ENCODE results near the gene ABCB4.

Gene ABCB4

GRCh38 chr7:87499494-87499893 lies 24.0 kb upstream of the ABCB4 start:
- Mint-ChIP-seq H3K9me3 (no peaks in the 10 kb centered on the region), H3K27ac (no peak overlapping the region), H3K27me3 (no peaks in the 10 kb centered on the region), H3K36me3 (ENCODE audit: insufficient read depth) (peaks cover 12% of the 10 kb centered on the region), H3K4me3 (no peak overlapping the region), H3K4me1 (ENCODE audit: low read depth in 2 of 2) (no peaks in the 10 kb centered on the region)
- DNase-seq, result no peak
- ATAC-seq (replicated peaks), result no peak

DNA sequence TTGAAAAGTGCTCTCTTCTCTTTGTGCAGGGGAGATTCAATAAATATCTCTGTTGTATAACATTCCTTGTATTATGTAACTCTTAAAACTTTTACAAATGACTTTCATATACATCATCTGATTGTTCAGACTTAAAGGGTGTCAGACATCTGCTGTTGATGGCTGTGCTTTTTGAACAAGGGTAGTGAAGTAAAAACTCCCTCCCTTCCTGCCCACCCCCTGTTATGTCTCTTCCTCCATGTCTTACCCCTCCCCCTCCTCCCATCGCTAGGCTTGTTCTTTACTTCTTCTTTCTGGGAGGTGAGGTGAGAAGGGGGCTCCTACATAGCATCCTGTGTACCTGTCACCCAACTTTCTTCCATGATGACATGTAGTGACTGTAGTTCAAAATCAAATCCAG lies 23.4 kb upstream of the ABCB4 start:
- Mint-ChIP-seq H3K4me1 (ENCODE audit: low read depth in 2 of 2) (no peaks in the 10 kb centered on the region), H3K9me3 (no peaks in the 10 kb centered on the region), H3K4me3 (no peak overlapping the region), H3K27ac (no peak overlapping the region), H3K27me3 (no peaks in the 10 kb centered on the region), H3K36me3 (ENCODE audit: insufficient read depth) (peaks cover 6% of the 10 kb centered on the region)
- DNase-seq, result no peak
- ATAC-seq (replicated peaks), result peak; percentile 27

- Mint-ChIP-seq H3K36me3 (ENCODE audit: insufficient read depth) (peaks cover 2% of the 10 kb centered on the region), H3K27me3 (no peaks in the 10 kb centered on the region), H3K4me3 (no peak overlapping the region), H3K9me3 (no peaks in the 10 kb centered on the region), H3K4me1 (ENCODE audit: low read depth in 2 of 2) (no peaks in the 10 kb centered on the region), H3K27ac (no peak overlapping the region)
- DNase-seq (no peak), ATAC-seq (replicated peaks) (no peak)
These were observed 22.0 kb upstream of the ABCB4 start for GRCh38 chr7:87497482-87497881.

DNA sequence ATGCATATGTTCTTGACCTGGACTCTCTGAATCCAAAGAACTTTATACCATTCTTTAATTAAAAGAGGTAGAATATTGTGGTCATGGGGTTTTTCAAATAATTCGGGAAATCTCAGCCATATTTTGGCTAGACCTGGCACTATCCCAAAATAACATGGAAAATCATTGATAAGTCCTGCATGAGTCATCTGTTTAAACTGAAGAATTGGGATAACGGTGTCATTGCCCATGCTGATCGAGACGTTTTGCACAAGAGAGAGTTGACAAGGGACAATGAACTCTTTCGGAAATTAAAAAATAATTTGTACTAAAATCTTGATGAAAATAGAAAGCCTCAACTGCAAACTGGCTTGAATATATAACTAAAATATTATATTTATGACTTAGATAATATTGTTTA lies 19.9 kb upstream of the ABCB4 start:
- H3K27ac Mint-ChIP-seq, result no peak overlapping the region
- DNase-seq, result no peak
- peaks cover 2% of the 10 kb centered on the region for H3K36me3 Mint-ChIP-seq (ENCODE audit: insufficient read depth)
- peaks cover 0 to 3% of the 10 kb centered on the region in 2 donors for H3K9me3 Mint-ChIP-seq
- no peak for ATAC-seq (replicated peaks)
- no peaks in the 10 kb centered on the region for H3K4me1 Mint-ChIP-seq (ENCODE audit: low read depth in 2 of 2)
- no peak overlapping the region for H3K4me3 Mint-ChIP-seq
- peaks cover 0 to 5% of the 10 kb centered on the region in 2 donors for H3K27me3 Mint-ChIP-seq

GRCh38 chr7:87494454-87494853 lies 19.0 kb upstream of the ABCB4 start:
- Mint-ChIP-seq H3K27me3 (peaks cover 0 to 5% of the 10 kb centered on the region in 2 donors), H3K9me3 (peaks cover 0 to 3% of the 10 kb centered on the region in 2 donors), H3K27ac (no peak overlapping the region), H3K4me1 (ENCODE audit: low read depth in 2 of 2) (no peaks in the 10 kb centered on the region), H3K36me3 (ENCODE audit: insufficient read depth) (no peaks in the 10 kb centered on the region), H3K4me3 (no peak overlapping the region)
- ATAC-seq (replicated peaks) (no peak), DNase-seq (no peak)

DNA sequence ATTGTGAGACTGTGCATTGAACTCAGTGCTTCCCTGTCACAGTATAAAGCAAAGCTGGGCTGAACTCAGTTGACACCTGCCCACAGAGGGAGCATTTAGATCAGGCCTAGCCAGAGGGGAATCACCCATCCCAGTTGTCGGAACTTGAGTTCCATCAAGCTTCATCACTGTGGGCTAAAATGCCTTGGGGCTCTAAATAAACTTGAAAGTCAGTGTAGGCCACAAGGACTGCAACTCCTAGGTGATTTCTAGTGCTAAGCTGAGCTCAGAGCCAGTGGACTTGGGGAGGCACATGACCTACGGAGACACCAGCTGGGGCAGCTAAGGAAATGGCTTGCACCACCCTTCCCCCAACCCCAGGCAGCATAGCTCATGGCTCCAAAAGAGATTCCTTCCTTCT lies 7.7 kb upstream of the ABCB4 start:
- no peak overlapping the region for H3K27ac Mint-ChIP-seq
- ATAC-seq (replicated peaks) (no peak), DNase-seq (no peak)
- peaks cover 7 to 22% of the 10 kb centered on the region in 2 donors for H3K27me3 Mint-ChIP-seq
- peaks cover 0 to 1% of the 10 kb centered on the region in 2 donors for H3K9me3 Mint-ChIP-seq
- H3K4me3 Mint-ChIP-seq, result no peak overlapping the region
- H3K4me1 Mint-ChIP-seq (ENCODE audit: low read depth in 2 of 2), result no peaks in the 10 kb centered on the region
- no peaks in the 10 kb centered on the region for H3K36me3 Mint-ChIP-seq (ENCODE audit: insufficient read depth)

GRCh38 chr7:87482115-87482514 lies 6.6 kb upstream of the ABCB4 start:
- Mint-ChIP-seq H3K27ac (no peak overlapping the region), H3K27me3 (peaks cover 7 to 24% of the 10 kb centered on the region in 2 donors), H3K36me3 (ENCODE audit: insufficient read depth) (no peaks in the 10 kb centered on the region), H3K4me1 (ENCODE audit: low read depth in 2 of 2) (no peaks in the 10 kb centered on the region), H3K9me3 (peaks cover 0 to 1% of the 10 kb centered on the region in 2 donors), H3K4me3 (no peak overlapping the region)
- ATAC-seq (replicated peaks) (no peak), DNase-seq (no peak)

GRCh38 chr7:87480386-87480785 lies 4.9 kb upstream of the ABCB4 start:
- ATAC-seq (replicated peaks), result no peak
- Mint-ChIP-seq H3K27ac (no peak overlapping the region), H3K4me1 (ENCODE audit: low read depth in 2 of 2) (no peaks in the 10 kb centered on the region), H3K36me3 (ENCODE audit: insufficient read depth) (no peaks in the 10 kb centered on the region), H3K4me3 (no peak overlapping the region), H3K27me3 (peaks cover 7 to 30% of the 10 kb centered on the region in 2 donors), H3K9me3 (peaks cover 0 to 1% of the 10 kb centered on the region in 2 donors)
- no peak for DNase-seq

DNA sequence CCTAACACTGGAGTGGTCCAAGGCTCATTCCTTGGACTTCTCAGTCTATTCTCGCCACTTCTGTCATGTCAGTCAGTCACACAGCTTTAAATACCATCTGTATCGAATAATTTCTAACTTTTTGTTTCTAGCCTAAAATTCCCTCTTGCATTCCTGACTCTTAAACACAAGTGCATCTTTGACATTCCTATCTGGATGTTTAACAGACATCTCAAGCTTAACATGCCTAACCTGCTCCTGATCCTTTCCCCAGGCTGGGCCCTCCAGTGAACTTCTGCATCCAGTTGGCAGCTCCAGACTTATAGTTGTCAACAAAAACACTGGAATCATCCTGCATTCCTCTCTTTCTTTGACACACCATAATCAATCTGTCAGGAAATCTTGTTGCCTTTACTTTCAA lies 4.5 kb upstream of the ABCB4 start:
- H3K9me3 Mint-ChIP-seq, result peaks cover 0 to 1% of the 10 kb centered on the region in 2 donors
- DNase-seq (no peak), ATAC-seq (replicated peaks) (no peak)
- peaks cover 8 to 30% of the 10 kb centered on the region in 2 donors for H3K27me3 Mint-ChIP-seq
- no peaks in the 10 kb centered on the region for H3K4me1 Mint-ChIP-seq (ENCODE audit: low read depth in 2 of 2)
- no peak overlapping the region for H3K4me3 Mint-ChIP-seq
- H3K27ac Mint-ChIP-seq, result no peak overlapping the region
- no peaks in the 10 kb centered on the region for H3K36me3 Mint-ChIP-seq (ENCODE audit: insufficient read depth)

DNA sequence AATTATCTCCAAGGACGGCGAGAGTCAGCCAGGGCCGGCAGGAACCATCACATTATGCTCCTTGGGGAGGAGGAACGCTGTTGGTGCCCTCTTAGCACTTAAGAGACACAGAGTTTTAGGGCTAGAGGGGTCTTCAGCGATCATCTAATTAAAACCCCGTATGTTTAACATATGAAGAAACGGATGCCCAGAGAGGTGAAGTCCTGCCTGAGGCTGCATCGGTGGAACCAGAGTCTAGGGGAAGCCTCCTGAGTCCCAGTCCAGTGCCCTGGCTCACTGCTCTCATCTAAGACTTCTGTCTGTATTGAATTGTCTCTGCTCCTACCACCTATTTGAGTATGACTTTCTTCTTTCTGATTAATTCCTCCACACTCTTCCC lies 688 bp upstream of the ABCB4 start:
- Mint-ChIP-seq H3K9me3 (no peaks in the 10 kb centered on the region), H3K27ac (no peak overlapping the region), H3K4me1 (ENCODE audit: low read depth in 2 of 2) (peaks cover 0 to 4% of the 10 kb centered on the region in 2 donors), H3K36me3 (ENCODE audit: insufficient read depth) (no peaks in the 10 kb centered on the region), H3K4me3 (peak overlapping the region in 1 of 2 donors; percentile 47), H3K27me3 (peaks cover 23 to 31% of the 10 kb centered on the region in 2 donors)
- ATAC-seq (replicated peaks), result no peak
- no peak for DNase-seq

- Mint-ChIP-seq H3K27me3 (peaks cover 23 to 31% of the 10 kb centered on the region in 2 donors), H3K9me3 (no peaks in the 10 kb centered on the region), H3K27ac (no peak overlapping the region), H3K4me3 (peak overlapping the region; percentile 28 to 49), H3K4me1 (ENCODE audit: low read depth in 2 of 2) (peaks cover 0 to 4% of the 10 kb centered on the region in 2 donors), H3K36me3 (ENCODE audit: insufficient read depth) (no peaks in the 10 kb centered on the region)
- DNase-seq, result no peak
- ATAC-seq (replicated peaks), result peak; percentile 56
These were observed 734 bp downstream of the ABCB4 start for GRCh38 chr7:87474533-87475358.

GRCh38 chr7:87473986-87474385 lies 1.5 kb downstream of the ABCB4 start:
- no peaks in the 10 kb centered on the region for H3K36me3 Mint-ChIP-seq (ENCODE audit: insufficient read depth)

GRCh38 chr7:87473192-87473591 lies 2.3 kb downstream of the ABCB4 start:
- no peak overlapping the region for H3K27ac Mint-ChIP-seq
- ATAC-seq (replicated peaks) (no peak), DNase-seq (no peak)
- no peak overlapping the region for H3K4me3 Mint-ChIP-seq
- H3K27me3 Mint-ChIP-seq, result peaks cover 23 to 32% of the 10 kb centered on the region in 2 donors
- H3K4me1 Mint-ChIP-seq (ENCODE audit: low read depth in 2 of 2), result peaks cover 0 to 4% of the 10 kb centered on the region in 2 donors
- H3K36me3 Mint-ChIP-seq (ENCODE audit: insufficient read depth), result no peaks in the 10 kb centered on the region
- H3K9me3 Mint-ChIP-seq, result no peaks in the 10 kb centered on the region

More at GRCh38 chr7:87473986-87474385, 1.5 kb downstream of the ABCB4 start:
- H3K4me3 Mint-ChIP-seq, result no peak overlapping the region
- no peak for ATAC-seq (replicated peaks)
- peaks cover 23 to 31% of the 10 kb centered on the region in 2 donors for H3K27me3 Mint-ChIP-seq
- H3K4me1 Mint-ChIP-seq (ENCODE audit: low read depth in 2 of 2), result peaks cover 0 to 4% of the 10 kb centered on the region in 2 donors
- H3K9me3 Mint-ChIP-seq, result no peaks in the 10 kb centered on the region
- no peak overlapping the region for H3K27ac Mint-ChIP-seq
- DNase-seq, result no peak

GRCh38 chr7:87471473-87471872 lies 4.0 kb downstream of the ABCB4 start:
- H3K4me3 Mint-ChIP-seq, result no peak overlapping the region
- H3K27me3 Mint-ChIP-seq, result peaks cover 33 to 41% of the 10 kb centered on the region in 2 donors
- H3K36me3 Mint-ChIP-seq (ENCODE audit: insufficient read depth), result no peaks in the 10 kb centered on the region
- no peaks in the 10 kb centered on the region for H3K9me3 Mint-ChIP-seq
- DNase-seq, result no peak
- ATAC-seq (replicated peaks), result no peak
- peaks cover 0 to 4% of the 10 kb centered on the region in 2 donors for H3K4me1 Mint-ChIP-seq (ENCODE audit: low read depth in 2 of 2)
- H3K27ac Mint-ChIP-seq, result no peak overlapping the region
